ENCODE data around the gene AHCYL2.
A peak's percentile ranks its signal among the peaks of the same experiment; 100 is the strongest.

AHCYL2 gene

DNA sequence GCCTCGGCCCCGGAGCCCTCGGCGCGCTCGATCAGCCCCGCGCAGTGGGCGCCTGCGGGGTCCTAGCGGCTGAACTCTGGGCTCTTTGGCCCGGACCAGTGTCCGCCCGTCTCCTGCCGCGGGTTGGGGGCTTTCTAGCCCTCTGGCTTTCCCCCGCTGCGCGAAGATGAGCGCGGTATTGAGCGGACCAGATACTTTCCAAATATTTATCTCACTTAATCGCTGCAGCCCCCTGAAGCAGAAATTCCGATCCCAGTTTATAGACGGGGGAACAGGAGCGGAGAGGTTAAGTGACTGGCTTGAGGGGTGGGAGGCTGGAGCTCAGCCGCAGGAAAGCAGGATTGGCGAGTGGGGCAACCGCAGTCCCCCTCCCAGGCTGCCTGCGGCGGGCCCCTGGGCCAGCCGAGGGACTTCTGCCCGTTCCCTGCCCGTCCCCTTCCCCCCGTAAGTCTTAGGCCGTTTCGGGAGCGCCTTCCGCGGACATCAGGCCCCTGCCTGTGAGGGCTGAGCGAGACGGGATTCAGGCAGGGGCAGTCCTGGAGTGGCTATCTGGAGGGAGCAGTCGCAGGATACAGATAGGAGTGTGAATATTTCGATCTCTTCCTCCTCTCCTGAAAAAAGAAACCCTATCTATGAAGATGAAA is 210.0 kb downstream of the AHCYL2 start:
- TF ChIP-seq, protein P1, sequence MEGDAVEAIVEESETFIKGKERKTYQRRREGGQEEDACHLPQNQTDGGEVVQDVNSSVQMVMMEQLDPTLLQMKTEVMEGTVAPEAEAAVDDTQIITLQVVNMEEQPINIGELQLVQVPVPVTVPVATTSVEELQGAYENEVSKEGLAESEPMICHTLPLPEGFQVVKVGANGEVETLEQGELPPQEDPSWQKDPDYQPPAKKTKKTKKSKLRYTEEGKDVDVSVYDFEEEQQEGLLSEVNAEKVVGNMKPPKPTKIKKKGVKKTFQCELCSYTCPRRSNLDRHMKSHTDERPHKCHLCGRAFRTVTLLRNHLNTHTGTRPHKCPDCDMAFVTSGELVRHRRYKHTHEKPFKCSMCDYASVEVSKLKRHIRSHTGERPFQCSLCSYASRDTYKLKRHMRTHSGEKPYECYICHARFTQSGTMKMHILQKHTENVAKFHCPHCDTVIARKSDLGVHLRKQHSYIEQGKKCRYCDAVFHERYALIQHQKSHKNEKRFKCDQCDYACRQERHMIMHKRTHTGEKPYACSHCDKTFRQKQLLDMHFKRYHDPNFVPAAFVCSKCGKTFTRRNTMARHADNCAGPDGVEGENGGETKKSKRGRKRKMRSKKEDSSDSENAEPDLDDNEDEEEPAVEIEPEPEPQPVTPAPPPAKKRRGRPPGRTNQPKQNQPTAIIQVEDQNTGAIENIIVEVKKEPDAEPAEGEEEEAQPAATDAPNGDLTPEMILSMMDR (IDR thresholded peaks at IDR 0.05; ENCODE audit: low read depth, low read length, missing control alignments), result no peak
- peak overlapping the region; percentile 74 for H3K4me3 ChIP-seq (ENCODE audit: low read depth, low read length)
- no peak for DNase-seq (ENCODE audit: low read depth)
- in situ Hi-C loops (cut with HindIII; ENCODE audit: low sequenced_read_pairs), result no loop called here

GRCh38 chr7:129435414-129435829 is 210.6 kb downstream of the AHCYL2 start:
- H3K4me3 ChIP-seq (ENCODE audit: low read depth, low read length), result peak overlapping the region; percentile 74
- in situ Hi-C loops (cut with HindIII; ENCODE audit: low sequenced_read_pairs), result no loop called here
- TF ChIP-seq, protein P1 (IDR thresholded peaks at IDR 0.05; ENCODE audit: low read depth, low read length, missing control alignments), result no peak
- DNase-seq (ENCODE audit: low read depth), result no peak

GRCh38 chr7:129436335-129436923 is 211.6 kb downstream of the AHCYL2 start:
- no peak overlapping the region for H3K4me3 ChIP-seq (ENCODE audit: low read depth, low read length)
- in situ Hi-C loops (cut with HindIII; ENCODE audit: low sequenced_read_pairs), result no loop called here
- TF ChIP-seq, protein P1 (IDR thresholded peaks at IDR 0.05; ENCODE audit: low read depth, low read length, missing control alignments), result no peak
- no peak for DNase-seq (ENCODE audit: low read depth)

- no peak overlapping the region for H3K4me3 ChIP-seq (ENCODE audit: low read depth, low read length)
- TF ChIP-seq, protein P1 (IDR thresholded peaks at IDR 0.05; ENCODE audit: low read depth, low read length, missing control alignments), result no peak
- in situ Hi-C loops (cut with HindIII; ENCODE audit: low sequenced_read_pairs), result no loop called here
- no peak for DNase-seq (ENCODE audit: low read depth)
Measured at GRCh38 chr7:129437190-129437589, 212.4 kb downstream of the AHCYL2 start.

GRCh38 chr7:129438281-129438838 is 213.5 kb downstream of the AHCYL2 start:
- in situ Hi-C loops (cut with HindIII; ENCODE audit: low sequenced_read_pairs), result no loop called here

DNA sequence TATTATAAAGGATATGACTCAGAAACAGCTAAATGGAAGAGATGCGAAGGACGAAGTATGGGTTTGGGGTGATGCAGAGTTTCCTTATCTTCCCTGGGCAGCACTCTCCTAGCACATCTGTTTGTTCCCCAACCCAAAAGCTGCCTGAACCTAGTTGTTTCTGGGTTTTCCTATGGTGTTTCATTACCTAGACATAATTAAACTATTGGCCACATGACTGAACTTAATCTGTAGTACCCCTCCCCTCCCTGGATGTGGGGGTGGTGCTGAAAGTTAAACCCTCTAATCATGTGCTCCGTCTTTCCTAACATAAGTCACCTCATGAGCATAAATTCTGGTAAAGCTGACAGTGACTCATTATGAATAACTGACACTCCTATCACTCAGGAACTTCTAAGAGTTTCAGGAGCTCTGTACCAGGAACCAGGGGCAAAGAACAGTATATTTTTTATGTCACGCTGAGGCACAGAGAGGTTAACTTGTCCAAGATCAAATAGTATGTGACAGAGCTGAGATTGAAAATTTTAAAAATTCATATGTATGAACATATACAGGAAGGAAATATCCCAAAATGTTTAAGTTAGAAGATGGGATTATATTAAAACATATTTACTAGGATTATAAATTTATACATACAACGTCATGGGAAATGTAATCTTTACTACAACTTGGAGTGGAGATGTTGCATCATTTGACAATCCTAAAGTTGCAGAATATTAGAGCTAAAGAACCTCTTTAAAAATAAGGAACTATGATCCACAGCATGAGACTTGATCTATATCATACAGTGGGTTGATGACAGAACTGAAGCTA is 214.2 kb downstream of the AHCYL2 start:
- in situ Hi-C loops (cut with HindIII; ENCODE audit: low sequenced_read_pairs), result no loop called here
- no peak for DNase-seq (ENCODE audit: low read depth)
- TF ChIP-seq, protein P1 (IDR thresholded peaks at IDR 0.05; ENCODE audit: low read depth, low read length, missing control alignments), result no peak
- H3K4me3 ChIP-seq (ENCODE audit: low read depth, low read length), result no peak overlapping the region

More at GRCh38 chr7:129438281-129438838, 213.5 kb downstream of the AHCYL2 start:
- no peak overlapping the region for H3K4me3 ChIP-seq (ENCODE audit: low read depth, low read length)
- DNase-seq (ENCODE audit: low read depth), result no peak
- TF ChIP-seq, protein P1 (IDR thresholded peaks at IDR 0.05; ENCODE audit: low read depth, low read length, missing control alignments), result no peak

Data from astrocyte of the cerebellum (primary cell).